Right lobe of liver (tissue), 4 donors: Measurements from ENCODE around the gene SSBP4.

ENCODE experiments used
- POLR2A ChIP-seq: fragments of 450-650 bp; IDR thresholded peaks from one replicate; pipeline ENCODE4 v1.6.1; 2017; ENCODE audit warnings: antibody characterized with exemption, mild to moderate bottlenecking
- TF ChIP-seq, protein P1 (sequence below), 4 donors: fragments of 200-600 bp in 3 of 4; fragments of 450-650 bp in 1 of 4; IDR thresholded peaks; one replicate each; pipeline versions ENCODE4 v1.5.1 to v1.8.0; 2016 to 2022; ENCODE audit warnings: antibody characterized with exemption in 4 of 4, mild to moderate bottlenecking in 2 of 4
- donor health status: DM: no; HTN: no; CAD: no.
- donor health status: DM: no; HTN: no; CAD: no.
- donor health status: DM: no; HTN: yes; CAD: no.

DNA sequence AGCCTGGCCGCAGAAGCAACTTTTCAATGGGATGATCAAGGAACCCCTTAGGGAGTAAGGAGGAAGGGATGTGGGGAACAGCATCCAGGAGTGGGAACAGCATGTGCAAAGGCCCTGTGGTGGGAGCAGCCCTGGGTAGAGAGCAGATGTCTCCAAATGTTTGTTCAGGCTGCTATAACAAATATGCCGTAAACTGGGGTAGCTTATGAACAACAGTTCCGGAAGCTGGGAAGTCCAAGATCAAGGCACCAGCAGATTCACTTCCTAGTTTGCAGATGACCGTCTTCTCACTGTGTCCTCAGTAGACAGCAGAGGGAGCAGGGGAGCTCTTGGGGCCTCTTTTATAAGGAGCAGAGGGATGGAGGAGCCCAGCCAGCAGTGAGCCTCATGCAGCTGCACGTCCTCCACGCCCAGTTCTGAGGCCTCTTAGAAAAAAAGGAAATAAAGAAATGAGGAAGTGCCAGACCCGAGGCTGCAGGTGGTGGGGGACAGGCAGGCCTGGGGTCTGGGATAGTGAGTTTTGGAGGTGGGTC, 17.6 kb upstream of the SSBP4 start:
- TF ChIP-seq, protein P1, sequence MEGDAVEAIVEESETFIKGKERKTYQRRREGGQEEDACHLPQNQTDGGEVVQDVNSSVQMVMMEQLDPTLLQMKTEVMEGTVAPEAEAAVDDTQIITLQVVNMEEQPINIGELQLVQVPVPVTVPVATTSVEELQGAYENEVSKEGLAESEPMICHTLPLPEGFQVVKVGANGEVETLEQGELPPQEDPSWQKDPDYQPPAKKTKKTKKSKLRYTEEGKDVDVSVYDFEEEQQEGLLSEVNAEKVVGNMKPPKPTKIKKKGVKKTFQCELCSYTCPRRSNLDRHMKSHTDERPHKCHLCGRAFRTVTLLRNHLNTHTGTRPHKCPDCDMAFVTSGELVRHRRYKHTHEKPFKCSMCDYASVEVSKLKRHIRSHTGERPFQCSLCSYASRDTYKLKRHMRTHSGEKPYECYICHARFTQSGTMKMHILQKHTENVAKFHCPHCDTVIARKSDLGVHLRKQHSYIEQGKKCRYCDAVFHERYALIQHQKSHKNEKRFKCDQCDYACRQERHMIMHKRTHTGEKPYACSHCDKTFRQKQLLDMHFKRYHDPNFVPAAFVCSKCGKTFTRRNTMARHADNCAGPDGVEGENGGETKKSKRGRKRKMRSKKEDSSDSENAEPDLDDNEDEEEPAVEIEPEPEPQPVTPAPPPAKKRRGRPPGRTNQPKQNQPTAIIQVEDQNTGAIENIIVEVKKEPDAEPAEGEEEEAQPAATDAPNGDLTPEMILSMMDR (IDR thresholded peaks at IDR 0.05), result peak in 3 of 4 donors; percentile 28 to 42 (median 36)
- no peak for TF ChIP-seq POLR2A
